Left ventricle myocardium inferior (tissue), 1 donor: Measurements from ENCODE around the gene NOSIP. TPM values are rescaled to one million over a fixed set of nuclear protein-coding genes. Genes with fewer than 3 reads are reported as not detected.

Experiments used
- DNase-seq: peaks from one replicate; pipeline ENCODE4 v3.0.0-alpha.2; 2020
- H3K27ac ChIP-seq: fragments of 200-600 bp; replicated peaks from 2 replicates; pipeline ENCODE4 v1.8.0; 2021
- H3K27me3 ChIP-seq: fragments of 200-600 bp; 2 replicates; pipeline ENCODE4 v1.8.0; 2021; ENCODE audit warnings: low read depth
- H3K36me3 ChIP-seq: fragments of 200-600 bp; 2 replicates; pipeline ENCODE4 v1.8.0; 2021
- H3K4me1 ChIP-seq: fragments of 200-600 bp; 2 replicates; pipeline ENCODE4 v1.8.0; 2021
- H3K4me3 ChIP-seq: fragments of 200-600 bp; 2 replicates; pipeline ENCODE4 v1.8.0; 2021; ENCODE audit warnings: mild to moderate bottlenecking, moderate library complexity
- H3K9me3 ChIP-seq: fragments of 200-600 bp; replicated peaks from 2 replicates; pipeline ENCODE4 v1.8.0; 2021
- intact Hi-C: fragments of 100-400 bp; cut with micrococcal nuclease; formaldehyde crosslinking; loops from one replicate; pipeline ENCODE4 v1.11.0; 2022
- total RNA-seq: library from RNA; stranded (reverse); fragmentation: NEBNext Ultra II Directional; extraction: Animal tissue kit (Norgen Biotek cat#: 25700); gene quantifications from one replicate; pipeline ENCODE4 v1.2.1, GENCODE V29; 2021
- TF ChIP-seq, protein P1 (sequence below): fragments of 200-600 bp; IDR thresholded peaks from 2 replicates; pipeline ENCODE4 v1.8.0; 2021; ENCODE audit warnings: antibody characterized with exemption, mild to moderate bottlenecking, borderline replicate concordance
- donor health status: DM: no; HTN: yes; CAD: no; lungs with severe emphysema.

Gene NOSIP
- total RNA-seq, 1 donor from 2014 or later: 47.3 TPM

DNA sequence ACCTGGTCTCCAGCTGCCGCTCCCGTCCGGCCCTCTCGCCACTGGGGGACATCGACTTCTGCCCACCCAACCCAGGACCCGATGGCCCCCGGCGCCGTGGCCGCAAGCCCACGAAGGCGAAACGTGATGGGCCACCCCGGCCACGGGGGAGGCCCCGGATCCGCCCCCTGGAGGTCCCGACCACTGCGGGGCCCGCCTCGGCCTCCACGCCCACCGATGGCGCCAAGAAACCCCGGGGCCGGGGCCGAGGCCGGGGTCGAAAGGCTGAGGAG is 17.3 kb upstream of the NOSIP start:
- no peaks in the 10 kb centered on the region for H3K9me3 ChIP-seq
- no peak overlapping the region for H3K27ac ChIP-seq
- no peak for DNase-seq
- peaks cover 90% of the 10 kb centered on the region for H3K36me3 ChIP-seq
- H3K4me1 ChIP-seq: peaks cover 18% of the 10 kb centered on the region
- TF ChIP-seq, protein P1, sequence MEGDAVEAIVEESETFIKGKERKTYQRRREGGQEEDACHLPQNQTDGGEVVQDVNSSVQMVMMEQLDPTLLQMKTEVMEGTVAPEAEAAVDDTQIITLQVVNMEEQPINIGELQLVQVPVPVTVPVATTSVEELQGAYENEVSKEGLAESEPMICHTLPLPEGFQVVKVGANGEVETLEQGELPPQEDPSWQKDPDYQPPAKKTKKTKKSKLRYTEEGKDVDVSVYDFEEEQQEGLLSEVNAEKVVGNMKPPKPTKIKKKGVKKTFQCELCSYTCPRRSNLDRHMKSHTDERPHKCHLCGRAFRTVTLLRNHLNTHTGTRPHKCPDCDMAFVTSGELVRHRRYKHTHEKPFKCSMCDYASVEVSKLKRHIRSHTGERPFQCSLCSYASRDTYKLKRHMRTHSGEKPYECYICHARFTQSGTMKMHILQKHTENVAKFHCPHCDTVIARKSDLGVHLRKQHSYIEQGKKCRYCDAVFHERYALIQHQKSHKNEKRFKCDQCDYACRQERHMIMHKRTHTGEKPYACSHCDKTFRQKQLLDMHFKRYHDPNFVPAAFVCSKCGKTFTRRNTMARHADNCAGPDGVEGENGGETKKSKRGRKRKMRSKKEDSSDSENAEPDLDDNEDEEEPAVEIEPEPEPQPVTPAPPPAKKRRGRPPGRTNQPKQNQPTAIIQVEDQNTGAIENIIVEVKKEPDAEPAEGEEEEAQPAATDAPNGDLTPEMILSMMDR: no peak
- intact Hi-C loops: no loop called here
- H3K27me3 ChIP-seq: no peaks in the 10 kb centered on the region
- H3K4me3 ChIP-seq: no peak overlapping the region

DNA sequence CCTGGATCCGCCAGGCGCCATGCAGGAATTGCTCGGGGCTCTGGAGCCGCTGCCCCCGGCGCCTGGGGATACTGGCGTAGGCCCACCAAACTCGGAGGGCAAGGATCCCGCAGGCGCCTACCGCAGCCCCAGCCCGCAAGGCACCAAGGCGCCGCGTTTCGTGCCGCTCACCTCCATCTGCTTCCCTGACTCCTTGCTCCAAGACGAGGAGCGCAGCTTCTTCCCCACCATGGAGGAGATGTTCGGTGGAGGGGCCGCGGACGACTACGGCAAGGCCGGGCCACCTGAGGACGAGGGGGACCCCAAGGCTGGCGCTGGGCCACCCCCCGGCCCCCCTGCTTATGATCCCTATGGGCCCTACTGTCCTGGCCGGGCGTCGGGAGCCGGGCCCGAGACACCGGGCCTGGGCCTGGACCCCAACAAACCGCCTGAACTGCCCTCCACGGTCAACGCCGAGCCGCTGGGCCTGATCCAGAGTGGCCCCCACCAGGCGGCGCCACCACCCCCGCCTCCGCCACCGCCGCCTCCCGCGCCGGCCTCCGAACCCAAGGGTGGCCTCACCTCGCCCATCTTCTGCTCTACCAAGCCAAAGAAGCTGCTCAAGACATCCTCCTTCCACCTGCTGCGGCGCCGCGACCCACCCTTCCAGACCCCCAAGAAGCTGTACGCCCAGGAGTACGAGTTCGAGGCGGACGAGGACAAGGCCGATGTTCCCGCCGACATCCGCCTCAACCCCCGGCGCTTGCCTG is 16.8 kb upstream of the NOSIP start:
- no peak overlapping the region for H3K27ac ChIP-seq
- no peaks in the 10 kb centered on the region for H3K27me3 ChIP-seq
- no peak overlapping the region for H3K4me3 ChIP-seq
- TF ChIP-seq, protein P1: no peak
- intact Hi-C loops: no loop called here
- H3K36me3 ChIP-seq: peaks cover 85% of the 10 kb centered on the region
- H3K4me1 ChIP-seq: peaks cover 23% of the 10 kb centered on the region
- no peak for DNase-seq
- no peaks in the 10 kb centered on the region for H3K9me3 ChIP-seq

DNA sequence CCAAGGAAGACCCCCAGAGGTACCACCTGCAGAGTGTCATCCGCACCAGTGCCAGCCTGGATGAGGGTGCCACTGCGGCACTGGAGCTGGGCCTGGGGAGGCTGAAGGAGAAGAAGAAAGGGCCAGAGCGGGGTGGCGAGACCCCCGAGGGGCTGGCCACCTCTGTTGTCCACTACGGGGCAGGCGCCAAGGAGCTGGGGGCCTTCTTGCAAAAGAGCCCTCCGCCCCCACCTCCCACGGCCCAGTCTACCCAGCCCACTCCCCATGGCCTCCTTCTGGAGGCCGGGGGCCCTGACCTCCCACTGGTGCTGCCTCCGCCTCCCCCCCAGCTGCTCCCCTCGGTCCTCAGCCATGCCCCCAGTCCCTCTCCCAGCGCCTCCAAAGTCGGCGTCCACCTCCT is 16.1 kb upstream of the NOSIP start:
- peaks cover 30% of the 10 kb centered on the region for H3K4me1 ChIP-seq
- no peak overlapping the region for H3K27ac ChIP-seq
- peaks cover 77% of the 10 kb centered on the region for H3K36me3 ChIP-seq
- no peak for DNase-seq
- TF ChIP-seq, protein P1: no peak
- no peaks in the 10 kb centered on the region for H3K27me3 ChIP-seq
- no peak overlapping the region for H3K4me3 ChIP-seq
- intact Hi-C loops: no loop called here
- H3K9me3 ChIP-seq: no peaks in the 10 kb centered on the region

DNA sequence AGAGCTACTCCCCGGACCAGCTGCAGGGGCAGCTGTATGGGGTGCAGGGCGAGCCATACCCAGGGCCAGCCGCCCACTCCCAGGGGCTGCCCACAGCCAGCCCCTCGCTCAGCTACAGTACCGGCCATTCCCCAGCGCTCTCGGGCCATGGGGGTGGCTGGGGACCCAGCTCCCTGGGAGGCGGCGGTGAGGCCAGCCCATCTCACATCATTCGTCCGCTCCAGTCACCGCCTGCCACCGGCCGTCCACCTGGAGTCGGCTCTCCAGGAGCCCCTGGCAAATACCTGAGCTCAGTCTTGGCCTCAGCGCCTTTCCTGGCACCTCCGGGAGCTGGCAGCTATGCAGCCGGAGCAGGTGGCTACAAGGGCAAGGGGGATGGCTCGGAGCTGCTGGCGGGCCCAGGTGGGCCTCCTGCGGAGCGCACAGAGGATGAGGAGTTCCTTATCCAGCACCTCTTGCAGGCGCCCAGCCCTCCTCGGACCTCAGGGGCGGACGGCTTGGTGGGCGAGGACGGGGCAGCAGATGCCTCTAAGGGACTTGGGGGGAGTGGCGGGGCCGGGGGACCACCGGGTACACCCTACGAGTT is 15.6 kb upstream of the NOSIP start:
- intact Hi-C loops: no loop called here
- H3K36me3 ChIP-seq: peaks cover 72% of the 10 kb centered on the region
- TF ChIP-seq, protein P1: no peak
- no peak for DNase-seq
- no peaks in the 10 kb centered on the region for H3K27me3 ChIP-seq
- no peak overlapping the region for H3K4me3 ChIP-seq
- no peak overlapping the region for H3K27ac ChIP-seq
- H3K9me3 ChIP-seq: no peaks in the 10 kb centered on the region
- H3K4me1 ChIP-seq: peaks cover 34% of the 10 kb centered on the region

DNA sequence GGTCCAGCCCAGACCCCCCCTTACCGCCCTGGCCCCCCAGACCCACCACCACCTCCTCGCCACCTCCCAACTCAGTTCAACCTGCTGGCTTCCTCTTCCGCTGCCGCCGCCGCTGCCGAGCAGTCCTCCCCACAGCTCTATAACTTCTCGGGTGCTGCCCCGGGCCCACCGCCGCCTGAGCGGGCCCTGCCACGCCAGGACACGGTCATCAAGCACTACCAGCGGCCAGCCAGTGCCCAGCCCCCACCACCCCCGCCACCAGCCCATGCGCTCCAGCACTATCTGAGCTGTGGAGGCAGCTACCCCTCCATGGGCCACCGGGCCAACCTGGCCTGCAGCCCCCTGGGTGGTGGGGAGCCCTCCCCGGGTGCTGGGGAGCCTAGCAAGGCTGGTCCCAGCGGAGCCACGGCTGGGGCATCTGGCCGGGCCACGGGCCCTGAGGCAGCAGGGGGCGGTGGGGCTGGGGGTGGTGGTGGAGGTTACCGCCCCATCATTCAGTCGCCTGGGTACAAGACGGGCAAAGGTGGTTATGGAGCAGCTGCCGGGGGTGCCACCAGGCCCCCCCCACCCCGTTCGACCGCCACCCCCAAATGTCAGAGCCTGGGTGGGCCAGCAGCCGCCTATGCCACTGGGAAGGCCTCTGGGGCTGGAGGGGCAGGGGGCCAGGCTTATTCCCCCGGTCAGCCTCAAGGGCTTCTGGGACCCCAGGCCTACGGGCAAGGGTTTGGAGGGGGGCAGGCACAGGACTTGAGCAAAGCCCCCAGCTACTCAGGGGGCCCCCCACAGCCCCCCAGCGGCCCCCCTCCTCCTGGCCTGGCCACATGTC is 14.8 kb upstream of the NOSIP start:
- Histone ChIP-seq H3K4me1 (peaks cover 40% of the 10 kb centered on the region), H3K36me3 (peaks cover 65% of the 10 kb centered on the region), H3K4me3 (no peak overlapping the region), H3K27ac (no peak overlapping the region), H3K9me3 (no peaks in the 10 kb centered on the region), H3K27me3 (no peaks in the 10 kb centered on the region)
- TF ChIP-seq, protein P1: no peak
- intact Hi-C loops: no loop called here
- no peak for DNase-seq
